IMR-90 (cell line): ENCODE data around the gene BLOC1S5. TPM values are rescaled to one million over a fixed set of nuclear protein-coding genes. Genes with fewer than 3 reads are reported as not detected.

Source experiments
- ATAC-seq: fragments of 200-7000 bp; cut with Tn5 transposase; 2 replicates; pipeline ENCODE4 v1.9.1; 2020; ENCODE audit warnings: low read depth, mild to moderate bottlenecking, moderate library complexity
- BruUV-seq: library from RNA; stranded (reverse); fragments of 400-500 nt; replicated peaks from 2 replicates; lab custom pipeline; 2021; lab: Mats Ljungman, UMichigan
- CTCF ChIA-PET: fragments of 300-600 bp; formaldehyde crosslinking; extraction: SDS; loops from one replicate; lab custom pipeline; 2021; ENCODE audit warnings: antibody characterized with exemption; lab: Yijun Ruan, JAX
- POLR2A ChIA-PET: fragments of 300-600 bp; sonication (Branson Sonifier 250); formaldehyde crosslinking; loops from one replicate; lab custom pipeline; 2022; ENCODE audit warnings: antibody characterized with exemption; ENCODE audit not compliant: unreplicated experiment; lab: Charles Lee
- DNase-seq: peaks from one replicate; pipeline ENCODE4 v3.0.0; 2013
- H2AFZ ChIP-seq: replicated peaks from 2 replicates; pipeline ENCODE3; 2013; ENCODE audit warnings: low read length, mild to moderate bottlenecking; ENCODE audit not compliant: poor library complexity
- H2AK5ac ChIP-seq: 2 replicates; pipeline ENCODE4 v1.6.1; 2013; ENCODE audit warnings: low read depth, low read length, inconsistent platforms
- H2AK9ac ChIP-seq: replicated peaks from 2 replicates; pipeline ENCODE3; 2013; ENCODE audit warnings: mild to moderate bottlenecking, low read depth, low read length, moderate library complexity; ENCODE audit not compliant: poor library complexity
- H2BK120ac ChIP-seq: 2 replicates; pipeline ENCODE4 v1.6.1; 2013; ENCODE audit warnings: low read depth, low read length, inconsistent platforms
- H2BK15ac ChIP-seq: 3 replicates; pipeline ENCODE4 v1.6.1; 2013; ENCODE audit warnings: low read depth, low read length, inconsistent platforms
- H2BK20ac ChIP-seq: 2 replicates; pipeline ENCODE4 v1.6.1; 2013; ENCODE audit warnings: low read depth, mild to moderate bottlenecking, inconsistent platforms, low read length, moderate library complexity
- H2BK5ac ChIP-seq: 2 replicates; pipeline ENCODE4 v1.6.1; 2013; ENCODE audit warnings: mild to moderate bottlenecking, low read depth, low read length, inconsistent platforms; ENCODE audit not compliant: poor library complexity, severe bottlenecking
- H3K14ac ChIP-seq: replicated peaks from 2 replicates; pipeline ENCODE4 v1.6.1; 2013; ENCODE audit warnings: low read depth, low read length, inconsistent platforms
- H3K18ac ChIP-seq: 2 replicates; pipeline ENCODE4 v1.6.1; 2013; ENCODE audit warnings: low read depth, low read length, control low read depth
- H3K23ac ChIP-seq: 2 replicates; pipeline ENCODE4 v1.6.1; 2013; ENCODE audit warnings: low read depth, low read length, inconsistent platforms
- H3K27ac ChIP-seq: 2 replicates; pipeline ENCODE4 v1.5.1; 2013; ENCODE audit warnings: mild to moderate bottlenecking, control low read depth, low read length; ENCODE audit not compliant: insufficient read depth
- H3K27me3 ChIP-seq: 2 replicates; pipeline ENCODE4 v1.6.1; 2013; ENCODE audit warnings: low read length; ENCODE audit not compliant: control insufficient read depth, insufficient read depth
- H3K36me3 ChIP-seq: 2 replicates; pipeline ENCODE4 v1.6.1; 2013; ENCODE audit warnings: low read length, mixed read lengths; ENCODE audit not compliant: control insufficient read depth, insufficient read depth
- H3K4ac ChIP-seq: 2 replicates; pipeline ENCODE4 v1.6.1; 2013; ENCODE audit warnings: low read depth, low read length, inconsistent platforms
- H3K4me1 ChIP-seq: 2 replicates; pipeline ENCODE4 v1.6.1; 2013; ENCODE audit warnings: low read length, mixed read lengths; ENCODE audit not compliant: control insufficient read depth, insufficient read depth
- H3K4me2 ChIP-seq: 2 replicates; pipeline ENCODE4 v1.6.1; 2013; ENCODE audit warnings: low read depth, mild to moderate bottlenecking, control low read depth, low read length, moderate library complexity
- H3K4me3 ChIP-seq: 2 replicates; pipeline ENCODE4 v1.5.1; 2013; ENCODE audit warnings: low read depth, mild to moderate bottlenecking, control low read depth, low read length, moderate library complexity; ENCODE audit not compliant: insufficient read depth
- H3K56ac ChIP-seq: 2 replicates; pipeline ENCODE4 v1.6.1; 2013; ENCODE audit warnings: low read length, inconsistent platforms; ENCODE audit not compliant: insufficient read depth; ENCODE audit errors: extremely low read depth
- H3K79me1 ChIP-seq, 2 experiments: 2 replicates each; pipeline ENCODE4 v1.6.1; 2013; ENCODE audit warnings: low read length in 2 of 2, inconsistent platforms in 1 of 2, low read depth in 1 of 2
- H3K9ac ChIP-seq: 2 replicates; pipeline ENCODE4 v1.6.1; 2013; ENCODE audit warnings: low read depth, low read length, control low read depth
- H3K9me1 ChIP-seq: 2 replicates; pipeline ENCODE4 v1.6.1; 2013; ENCODE audit warnings: low read length, inconsistent platforms; ENCODE audit not compliant: insufficient read depth
- H3K9me3 ChIP-seq: 2 replicates; pipeline ENCODE4 v1.6.1; 2013; ENCODE audit warnings: low read length; ENCODE audit not compliant: control insufficient read depth, insufficient read depth
- H4K20me1 ChIP-seq: 2 replicates; pipeline ENCODE4 v1.6.1; 2013; ENCODE audit warnings: low read length, inconsistent platforms; ENCODE audit not compliant: insufficient read depth
- H4K5ac ChIP-seq: 2 replicates; pipeline ENCODE4 v1.6.1; 2013; ENCODE audit warnings: mild to moderate bottlenecking, low read depth, low read length, control low read depth
- H4K8ac ChIP-seq, 2 experiments: 2 replicates each; pipeline ENCODE4 v1.6.1; 2013; ENCODE audit warnings: low read depth in 2 of 2, low read length in 2 of 2, control low read depth in 1 of 2, inconsistent platforms in 1 of 2
- H4K91ac ChIP-seq: 2 replicates; pipeline ENCODE4 v1.6.1; 2013; ENCODE audit warnings: low read depth, low read length, inconsistent platforms; ENCODE audit not compliant: insufficient read depth
- BHLHE40 ChIP-seq: fragments of 150-350 bp; IDR thresholded peaks from 2 replicates; pipeline ENCODE4 v1.6.1; 2016; ENCODE audit warnings: mild to moderate bottlenecking, low read depth, low read length
- CEBPB ChIP-seq: IDR thresholded peaks from 2 replicates; pipeline ENCODE4 v1.6.1; 2012; ENCODE audit warnings: low read depth, low read length, improper control_type of control experiment
- FOS ChIP-seq: fragments of 150-350 bp; IDR thresholded peaks from 2 replicates; pipeline ENCODE4 v1.6.1; 2016; ENCODE audit warnings: low read depth, low read length
- MAZ ChIP-seq: IDR thresholded peaks from 2 replicates; pipeline ENCODE4 v1.6.1; 2012; ENCODE audit warnings: low read depth, mild to moderate bottlenecking, low read length, improper control_type of control experiment, moderate library complexity, borderline replicate concordance
- MXI1 ChIP-seq: IDR thresholded peaks from 2 replicates; pipeline ENCODE4 v1.6.1; 2012; ENCODE audit warnings: low read depth, mild to moderate bottlenecking, low read length, moderate library complexity, borderline replicate concordance
- RCOR1 ChIP-seq: IDR thresholded peaks from 2 replicates; pipeline ENCODE4 v1.6.1; 2012; ENCODE audit warnings: mild to moderate bottlenecking, low read length, improper control_type of control experiment; ENCODE audit not compliant: insufficient replicate concordance
- WGBS, 2 experiments: methylation state at CpG; one replicate each; pipeline versions ENCODE4 v1.1.5 to v1.1.7; 2013; ENCODE audit warnings: missing lambda C conversion rate in 2 of 2; ENCODE audit not compliant: insufficient read length in 1 of 2; ENCODE audit errors: extremely low coverage in 2 of 2; 5-methylcytosine and 5-hydroxymethylcytosine counted together
- dilution Hi-C: fragments of 300-500 bp; cut with HindIII; formaldehyde crosslinking; loops from one replicate; pipeline ENCODE4 v1.14.3; 2018; ENCODE audit warnings: low sequenced_read_pairs; ENCODE audit not compliant: unreplicated experiment
- in situ Hi-C: fragments of 300-500 bp; cut with MboI; formaldehyde crosslinking; loops from 3 replicates; pipeline ENCODE4 v1.14.3; 2019; ENCODE audit warnings: low sequenced_read_pairs, inconsistent platforms, mixed read lengths
- intact Hi-C: fragments of 100-400 bp; cut with micrococcal nuclease; formaldehyde crosslinking; loops from 2 replicates; pipeline ENCODE4 v1.10.0; 2022
- polyA plus RNA-seq, 3 experiments: library from polyadenylated mRNA; depleted of rRNA; stranded (reverse); fragments of >200 nt; gene quantifications; 2 replicates each; pipeline ENCODE4 v1.2.3, GENCODE V29; 2012; ENCODE audit warnings: low replicate concordance in 1 of 3
- total RNA-seq: library from RNA; depleted of rRNA; stranded (reverse); fragments of >200 nt; gene quantifications from 2 replicates; pipeline ENCODE4 v1.2.3, GENCODE V29; 2012
- TF ChIP-seq, protein P1 (sequence below): conservative IDR thresholded peaks from 2 replicates; pipeline ENCODE4 v1.5.1; 2012; ENCODE audit warnings: mild to moderate bottlenecking, low read depth, low read length, improper control_type of control experiment
- TF ChIP-seq, protein P2 (sequence below): fragments of 150-350 bp; IDR thresholded peaks from 2 replicates; pipeline ENCODE4 v1.6.1; 2016; ENCODE audit warnings: low read depth, mild to moderate bottlenecking, low read length, moderate library complexity, borderline replicate concordance

BLOC1S5 gene
- total and polyA plus RNA-seq, 2 of the 4 experiments (the other 2 are of a cell fraction): 4.8 to 17.2 TPM

DNA sequence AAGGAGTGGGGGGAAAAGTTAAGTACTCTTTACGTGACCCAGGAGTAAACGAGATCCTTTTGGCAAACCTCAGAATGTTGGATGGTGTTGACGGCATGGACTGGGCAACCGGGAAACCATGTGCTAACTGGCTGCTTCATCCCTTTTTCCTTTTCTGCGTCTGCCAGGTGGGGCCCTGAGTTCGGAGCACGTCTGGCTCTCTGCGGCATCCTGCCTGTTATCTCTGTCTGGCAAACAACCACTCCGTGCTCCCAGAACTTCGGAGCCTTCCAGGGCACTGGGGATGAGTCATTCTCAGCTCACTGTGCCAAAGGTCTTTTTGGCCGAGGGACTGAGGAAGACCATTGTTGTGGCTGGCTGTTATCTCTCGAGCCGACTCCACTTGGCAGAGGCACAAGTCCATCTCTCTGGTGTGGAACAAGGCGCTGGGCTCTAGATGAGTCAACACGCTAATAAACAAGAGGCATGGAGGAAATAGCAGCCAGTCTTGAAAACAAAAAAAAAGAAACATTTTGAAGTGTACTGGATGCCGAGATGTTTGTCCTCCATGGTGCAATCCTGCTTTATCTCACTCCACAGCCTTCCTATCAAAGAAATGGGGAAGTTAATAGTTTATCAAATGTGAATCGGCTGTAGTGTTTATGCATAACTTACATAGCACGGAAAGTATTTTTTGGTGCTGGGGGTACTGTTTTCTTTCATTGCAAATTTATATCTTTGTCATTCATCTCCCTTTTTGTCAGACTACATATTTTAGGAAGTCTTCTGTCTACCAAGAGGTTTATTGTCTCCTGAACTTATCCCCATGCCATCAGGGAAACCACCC lies 89.0 kb downstream of the BLOC1S5 start:
- Histone ChIP-seq H2BK5ac (no peak overlapping the region), H3K9me1 (peaks cover 8% of the 10 kb centered on the region), H2BK120ac (no peak overlapping the region), H3K4me3 (peak overlapping the region; percentile 3; the same call in 1 of the 2 replicates), H3K4me2 (peak overlapping the region; percentile 65), H3K18ac (no peak overlapping the region), H2BK15ac (no peak overlapping the region), H3K36me3 (no peaks in the 10 kb centered on the region), H3K27me3 (no peaks in the 10 kb centered on the region), H2AFZ (peak overlapping the region; percentile 67), H2AK5ac (no peak overlapping the region), H4K91ac (no peak overlapping the region), H3K9me3 (peaks cover 2% of the 10 kb centered on the region), H3K23ac (no peak overlapping the region), H3K27ac (no peak overlapping the region), H4K8ac (no peak overlapping the region), H2AK9ac (no peak overlapping the region), H4K5ac (no peak overlapping the region), H2BK20ac (no peak overlapping the region), H3K79me1 (no peaks in the 10 kb centered on the region), H4K20me1 (no peaks in the 10 kb centered on the region), H3K14ac (no peak overlapping the region), H3K56ac (no peak overlapping the region), H3K4ac (no peak overlapping the region; the same call in 1 of the 2 replicates), H3K4me1 (peaks cover 2% of the 10 kb centered on the region; the same call in 1 of the 2 replicates), H3K9ac (no peak overlapping the region)
- ChIA-PET POLR2A (no interaction called here), CTCF (no interaction called here)
- ATAC-seq (peak; percentile 94), DNase-seq (peak; percentile 92)
- dilution Hi-C loops (no loop called here), intact Hi-C loops (loop anchor here (5.0 kb wide), 1 partner anchor 63 kb away; the partner anchor contains the start of gene TXNDC5), in situ Hi-C loops (no loop called here)
- no TSS peak for BruUV-seq
- TF ChIP-seq FOS: peak; percentile 86
- peak; percentile 67 for TF ChIP-seq RCOR1
- peak; percentile 84 for TF ChIP-seq BHLHE40
- TF ChIP-seq CEBPB: peak; percentile 49; the same call in 1 of the 2 replicates
- TF ChIP-seq MAZ: peak; percentile 20; the same call in 1 of the 2 replicates
- TF ChIP-seq MXI1: peak; percentile 50; the same call in 1 of the 2 replicates
- TF ChIP-seq, protein P1, sequence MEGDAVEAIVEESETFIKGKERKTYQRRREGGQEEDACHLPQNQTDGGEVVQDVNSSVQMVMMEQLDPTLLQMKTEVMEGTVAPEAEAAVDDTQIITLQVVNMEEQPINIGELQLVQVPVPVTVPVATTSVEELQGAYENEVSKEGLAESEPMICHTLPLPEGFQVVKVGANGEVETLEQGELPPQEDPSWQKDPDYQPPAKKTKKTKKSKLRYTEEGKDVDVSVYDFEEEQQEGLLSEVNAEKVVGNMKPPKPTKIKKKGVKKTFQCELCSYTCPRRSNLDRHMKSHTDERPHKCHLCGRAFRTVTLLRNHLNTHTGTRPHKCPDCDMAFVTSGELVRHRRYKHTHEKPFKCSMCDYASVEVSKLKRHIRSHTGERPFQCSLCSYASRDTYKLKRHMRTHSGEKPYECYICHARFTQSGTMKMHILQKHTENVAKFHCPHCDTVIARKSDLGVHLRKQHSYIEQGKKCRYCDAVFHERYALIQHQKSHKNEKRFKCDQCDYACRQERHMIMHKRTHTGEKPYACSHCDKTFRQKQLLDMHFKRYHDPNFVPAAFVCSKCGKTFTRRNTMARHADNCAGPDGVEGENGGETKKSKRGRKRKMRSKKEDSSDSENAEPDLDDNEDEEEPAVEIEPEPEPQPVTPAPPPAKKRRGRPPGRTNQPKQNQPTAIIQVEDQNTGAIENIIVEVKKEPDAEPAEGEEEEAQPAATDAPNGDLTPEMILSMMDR: no peak
- TF ChIP-seq, protein P2, sequence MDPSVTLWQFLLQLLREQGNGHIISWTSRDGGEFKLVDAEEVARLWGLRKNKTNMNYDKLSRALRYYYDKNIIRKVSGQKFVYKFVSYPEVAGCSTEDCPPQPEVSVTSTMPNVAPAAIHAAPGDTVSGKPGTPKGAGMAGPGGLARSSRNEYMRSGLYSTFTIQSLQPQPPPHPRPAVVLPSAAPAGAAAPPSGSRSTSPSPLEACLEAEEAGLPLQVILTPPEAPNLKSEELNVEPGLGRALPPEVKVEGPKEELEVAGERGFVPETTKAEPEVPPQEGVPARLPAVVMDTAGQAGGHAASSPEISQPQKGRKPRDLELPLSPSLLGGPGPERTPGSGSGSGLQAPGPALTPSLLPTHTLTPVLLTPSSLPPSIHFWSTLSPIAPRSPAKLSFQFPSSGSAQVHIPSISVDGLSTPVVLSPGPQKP: no peak
- WGBS, 2 experiments: 25% methylated on average over 2 of the region's 18 CpGs; no CpG with 5 or more reads in 1 of the 2 experiments
